NCI-H128 (cell line): ENCODE measurements around the gene ART1.

ENCODE experiments used
- DNase-seq: peaks from one replicate; lab custom pipeline; 2025; ENCODE audit not compliant: unreplicated experiment; lab: John Stamatoyannopoulos, UW

Gene ART1

GRCh38 chr11:3665336-3666022, 20.6 kb downstream of the ART1 start:
- no peak for DNase-seq

DNA sequence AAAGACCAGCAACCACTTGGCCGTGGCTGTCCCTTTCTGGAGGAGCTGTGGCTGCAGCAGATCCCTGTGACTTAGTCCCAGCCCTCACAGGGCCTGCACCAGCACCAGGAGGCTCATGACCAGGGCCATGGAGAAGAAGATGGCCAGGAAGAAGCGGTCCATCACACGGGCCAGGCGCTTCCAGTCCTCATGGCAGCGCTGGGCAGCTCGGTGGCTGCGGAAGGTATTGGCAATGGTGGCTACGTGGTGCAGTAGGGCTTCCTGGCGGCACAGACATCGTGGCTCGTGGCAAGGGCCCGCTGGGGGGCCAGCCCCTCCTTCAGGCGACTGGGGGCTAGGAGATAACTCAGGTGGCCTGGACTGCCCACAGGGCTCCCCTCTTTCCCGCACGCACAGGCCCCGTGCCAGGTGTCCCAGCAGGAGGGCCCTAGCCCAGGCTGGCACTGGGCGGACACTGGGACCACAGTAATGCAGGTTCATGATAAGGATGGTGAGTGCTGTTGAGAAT, 21.1 kb downstream of the ART1 start:
- no peak for DNase-seq

DNA sequence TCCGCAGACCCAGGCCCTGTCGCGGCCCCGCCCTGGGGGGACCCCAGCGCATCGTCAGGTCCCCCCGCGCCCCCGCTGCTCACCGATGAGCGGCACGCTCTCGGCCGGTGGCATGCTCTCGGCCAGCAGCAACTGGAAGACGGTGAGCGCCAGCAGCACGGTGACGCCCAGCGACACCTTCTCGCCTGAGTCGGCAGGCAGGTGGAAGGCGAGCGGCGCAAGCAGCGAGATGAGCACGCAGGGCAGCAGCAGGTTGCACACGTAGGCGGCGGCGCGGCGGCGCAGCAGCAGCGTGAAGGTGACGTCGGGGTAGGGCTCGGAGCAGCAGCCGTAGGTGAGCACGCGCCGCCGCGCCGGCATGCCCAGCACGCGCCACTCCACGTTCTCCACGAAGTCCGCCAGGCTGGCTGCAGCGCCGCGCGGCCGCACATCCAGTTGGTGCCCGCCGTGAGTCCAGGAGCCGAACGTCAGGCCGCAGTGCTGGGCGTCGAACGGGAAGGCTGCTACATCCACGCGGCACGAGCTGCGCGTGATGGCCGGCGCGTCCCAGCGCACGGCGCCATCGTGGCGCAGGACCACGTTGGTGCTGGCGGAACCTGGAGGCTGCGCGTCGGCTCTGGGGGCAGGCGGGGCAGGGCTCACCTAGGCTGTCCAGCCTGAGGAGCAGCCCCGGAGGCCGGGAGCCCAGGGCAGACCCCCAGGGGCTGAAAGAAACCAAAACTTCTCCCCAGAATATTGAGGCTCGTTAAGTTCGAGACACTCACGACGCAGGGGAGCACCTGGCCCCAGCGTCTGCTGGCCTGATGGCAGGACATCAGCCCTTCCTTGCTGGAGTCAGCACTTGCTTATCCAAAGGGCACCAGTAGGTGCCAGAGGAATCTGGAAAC, 22.5 kb downstream of the ART1 start:
- no peak for DNase-seq

DNA sequence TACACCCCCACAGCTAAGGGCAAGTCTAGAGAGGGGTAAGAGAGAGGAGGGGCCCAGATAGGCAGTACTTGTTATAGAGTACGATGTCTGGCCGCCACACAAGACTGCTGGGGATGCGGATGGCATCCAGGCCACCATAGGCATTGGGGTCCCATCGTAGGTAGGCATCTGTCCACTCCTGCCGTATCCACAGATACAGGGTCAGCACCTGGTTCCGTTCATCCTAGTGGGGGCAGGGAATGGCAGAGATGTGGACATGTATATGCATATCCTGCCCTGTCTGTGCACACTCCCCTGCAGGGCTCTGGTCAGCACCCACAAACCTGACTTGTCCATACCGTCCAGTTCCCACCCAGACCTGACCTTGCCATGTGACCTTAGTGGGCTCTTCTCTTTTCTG, 24.2 kb downstream of the ART1 start:
- no peak for DNase-seq

DNA sequence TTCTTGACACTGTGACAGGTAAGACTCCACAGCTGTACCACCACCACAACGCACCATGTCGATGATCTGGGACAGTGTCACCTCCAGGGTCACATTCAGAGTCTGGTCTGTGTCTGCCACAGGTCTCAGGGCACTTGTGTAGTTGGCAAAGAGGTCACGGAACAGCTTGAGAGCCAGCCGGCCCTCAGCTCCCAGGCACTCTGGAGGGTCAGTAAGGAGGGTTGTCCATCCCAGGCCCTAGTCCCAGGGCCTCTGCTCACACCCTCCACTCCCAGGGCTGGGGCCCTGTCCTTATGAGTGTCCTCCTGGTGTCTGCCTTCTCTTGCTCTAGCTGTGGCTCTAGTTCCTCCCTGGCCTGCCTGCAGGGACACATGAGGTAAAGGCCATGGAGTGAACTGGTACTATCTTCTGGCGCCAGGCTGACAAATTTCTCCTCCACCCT, 24.8 kb downstream of the ART1 start:
- DNase-seq, result no peak

DNA sequence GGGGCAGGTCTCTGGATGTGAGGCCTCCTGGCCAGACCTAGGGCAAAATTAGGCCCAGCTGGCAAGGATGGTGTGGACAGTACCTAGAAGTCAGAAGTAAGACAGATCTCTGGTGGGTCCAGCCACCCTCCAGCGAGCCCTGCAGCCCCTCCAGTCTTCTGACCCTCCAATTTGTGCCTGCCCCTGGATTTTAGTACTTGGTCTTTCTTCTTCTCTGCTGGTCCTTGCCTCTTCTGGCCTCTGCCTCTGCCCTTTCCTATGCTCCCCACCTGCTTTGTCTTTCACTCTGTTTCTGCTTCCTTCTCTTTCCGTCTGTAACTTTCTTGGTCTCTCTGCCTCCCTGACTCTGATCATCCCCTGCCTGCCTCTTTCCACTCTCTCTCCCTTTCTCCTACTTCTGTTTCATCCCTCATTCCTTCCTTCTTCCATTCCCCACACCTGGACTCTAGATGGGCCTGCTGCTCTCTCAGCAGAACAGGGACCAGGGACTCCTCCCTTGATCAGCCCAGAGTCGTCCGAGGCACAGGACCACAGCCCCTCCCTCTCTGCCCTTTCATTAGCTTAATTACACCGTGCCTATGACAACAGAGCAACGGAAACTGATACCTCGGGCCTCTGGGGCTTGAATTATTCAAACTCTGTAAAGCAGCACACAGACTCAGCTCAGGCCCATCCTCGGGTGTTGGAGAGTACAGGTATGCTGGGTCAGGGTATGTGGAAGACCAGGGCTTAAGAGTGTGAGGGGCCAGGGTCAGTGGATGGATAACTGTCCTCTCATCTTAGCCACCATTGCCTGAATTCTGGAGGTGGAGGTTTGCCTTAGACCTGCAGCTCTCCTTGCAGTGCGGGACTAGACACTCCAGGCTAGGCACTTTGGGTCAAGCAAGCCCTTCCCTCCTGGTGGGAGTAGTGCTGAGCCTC, 26.7 kb downstream of the ART1 start, which contains the start of gene CHRNA10:
TSS of gene CHRNA10 (minus strand) at position 51 of the 921 bp plus-strand sequence. CDS start 72 bp downstream, outside the sequence.
- no peak for DNase-seq

DNA sequence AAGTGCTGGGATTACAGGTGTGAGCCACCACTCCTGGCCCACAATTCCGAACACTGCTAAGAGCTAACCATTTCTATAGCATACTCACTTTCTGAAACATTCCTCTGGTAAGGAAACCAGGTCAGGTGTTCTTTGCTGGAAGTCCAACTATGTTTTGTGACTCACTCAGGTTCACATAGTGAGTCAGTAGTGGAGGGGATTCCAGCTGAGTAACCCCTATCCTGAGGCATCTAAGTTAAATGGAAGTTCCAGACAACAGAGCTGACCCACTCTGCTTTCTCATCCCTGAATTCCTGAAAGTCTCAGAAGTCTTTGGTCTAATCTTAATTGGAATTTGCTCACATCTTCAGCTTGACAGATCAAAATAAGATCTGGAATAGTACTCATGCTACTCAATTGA, 29.3 kb downstream of the ART1 start:
- DNase-seq, result no peak

- DNase-seq, result no peak
Observed at GRCh38 chr11:3675971-3676370, 31.0 kb downstream of the ART1 start.

GRCh38 chr11:3679077-3679476, 34.1 kb downstream of the ART1 start:
- DNase-seq, result no peak

DNA sequence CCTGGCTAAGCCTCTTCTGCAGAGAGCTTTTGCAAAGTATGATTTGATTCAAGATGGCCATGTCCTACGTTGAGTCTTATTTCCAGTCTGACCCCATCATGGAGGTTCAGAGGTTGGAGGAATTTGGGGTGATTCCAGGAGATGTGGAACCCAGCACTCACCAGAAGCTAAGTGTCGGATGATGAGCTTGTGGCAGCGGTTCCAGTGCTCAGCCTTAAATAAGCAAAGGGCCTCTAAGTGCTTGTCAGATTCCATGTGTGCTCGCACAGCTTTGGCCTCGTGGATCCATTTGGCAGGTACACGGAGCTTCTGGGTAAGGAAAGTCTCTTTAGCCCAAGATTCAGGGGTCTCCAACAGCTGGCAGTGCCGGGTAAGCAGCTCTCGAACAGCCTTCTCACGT, 38.1 kb downstream of the ART1 start:
- DNase-seq, result no peak

DNA sequence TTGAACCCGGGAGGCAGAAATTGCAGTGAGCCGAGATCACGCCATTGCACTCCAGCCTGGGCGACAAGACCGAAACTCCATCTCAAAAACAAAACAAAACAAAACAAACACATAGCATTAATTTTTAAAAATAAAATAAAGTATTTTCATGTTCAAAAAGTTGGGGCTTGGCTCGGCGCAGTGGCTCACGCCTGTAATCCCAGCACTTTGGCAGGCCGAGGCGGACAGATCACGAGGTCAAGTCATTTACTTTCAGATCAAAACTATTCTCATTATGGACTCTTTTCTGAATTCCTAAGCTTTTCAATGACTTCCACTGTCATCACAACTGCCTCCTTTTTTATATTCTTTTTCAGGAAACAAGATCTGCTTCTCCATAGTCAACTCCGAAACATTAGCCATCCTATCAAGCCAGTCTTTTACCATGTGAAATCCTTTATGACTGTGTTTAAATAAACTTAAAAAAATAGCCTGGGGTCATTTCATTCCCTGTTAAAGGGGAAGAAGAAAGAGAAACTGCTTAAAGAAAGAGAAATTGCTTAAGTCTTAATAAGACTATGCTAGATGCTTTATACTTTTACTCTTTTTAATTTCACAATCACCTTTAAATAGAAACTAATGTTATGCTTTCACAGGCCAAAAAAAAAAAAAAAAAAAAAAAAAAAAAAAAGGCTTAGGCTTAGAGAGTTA, 39.3 kb downstream of the ART1 start:
- DNase-seq, result no peak

DNA sequence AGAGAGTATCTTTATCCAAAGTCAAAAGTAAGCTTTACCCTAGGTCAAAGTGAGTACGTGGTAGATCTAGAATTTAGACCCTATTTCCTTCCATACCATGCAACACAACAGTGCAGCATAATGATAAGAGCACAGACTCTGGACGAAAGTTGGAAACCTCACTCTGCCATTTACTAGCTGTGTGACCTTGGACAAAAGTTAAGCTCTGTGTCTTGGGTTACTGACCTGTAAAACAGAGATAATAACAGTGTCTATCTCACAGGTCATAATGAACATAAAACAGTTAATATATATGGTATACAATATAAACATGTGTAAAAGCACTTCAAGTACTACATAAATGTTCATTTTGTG, 39.9 kb downstream of the ART1 start:
- no peak for DNase-seq

DNA sequence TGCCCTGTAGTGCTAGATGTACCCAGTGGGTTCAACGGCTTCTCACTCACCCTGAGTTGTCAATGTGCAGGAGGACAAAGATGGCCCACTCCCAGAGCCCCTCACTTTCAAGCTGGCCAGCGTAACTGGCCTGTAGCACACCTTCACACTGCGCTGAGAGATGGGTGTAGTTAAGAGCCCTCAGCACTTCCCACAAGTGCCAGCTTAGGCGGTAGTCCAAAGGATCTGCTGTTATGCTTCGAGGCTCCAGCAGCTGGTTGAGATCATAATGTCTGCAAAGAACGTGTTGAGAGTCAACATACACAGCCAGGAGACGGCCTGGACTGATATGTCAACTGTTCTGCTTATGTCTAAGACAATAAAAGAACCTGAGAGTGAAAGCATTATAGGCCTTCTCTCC, 41.0 kb downstream of the ART1 start:
- no peak for DNase-seq

- DNase-seq, result no peak
Observed at GRCh38 chr11:3686751-3687150, 41.8 kb downstream of the ART1 start.

DNA sequence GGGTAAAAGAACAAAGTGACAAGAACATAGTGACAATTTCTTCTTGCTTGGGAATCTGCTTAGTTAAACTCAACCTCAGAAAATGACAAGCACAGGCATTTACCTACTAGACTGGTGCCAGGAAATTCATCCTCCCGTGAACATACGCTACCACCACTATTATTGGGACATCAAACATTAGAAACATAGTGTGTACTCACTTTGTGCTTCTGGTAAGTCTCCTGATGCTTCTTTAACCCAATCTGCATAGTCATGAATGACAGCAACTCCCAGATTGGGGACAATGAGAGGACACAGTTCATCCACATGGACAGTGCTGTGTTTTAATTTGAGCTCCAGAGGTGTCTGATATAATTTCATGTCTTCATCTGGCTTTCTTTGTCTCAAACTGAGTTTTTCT, 55.5 kb downstream of the ART1 start:
- DNase-seq, result no peak

DNA sequence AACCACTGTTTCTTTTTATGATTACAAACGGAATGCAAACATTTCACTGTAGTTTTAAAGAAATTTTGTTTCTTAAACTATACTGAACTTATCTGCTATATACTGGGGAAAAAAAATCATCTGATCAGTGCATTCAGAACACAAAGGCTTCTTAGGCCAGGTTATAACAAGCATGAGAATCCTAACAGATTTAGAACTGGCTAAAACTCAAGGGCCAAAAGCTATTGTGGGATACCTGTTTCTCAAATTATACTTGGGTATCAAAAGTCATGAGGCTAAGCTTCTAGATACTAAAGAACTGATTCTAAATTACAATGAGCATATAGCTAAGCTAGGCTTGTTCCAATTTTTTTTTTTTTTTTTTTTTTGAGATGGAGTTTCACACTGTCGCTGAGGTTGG, 56.0 kb downstream of the ART1 start:
- DNase-seq, result no peak

DNA sequence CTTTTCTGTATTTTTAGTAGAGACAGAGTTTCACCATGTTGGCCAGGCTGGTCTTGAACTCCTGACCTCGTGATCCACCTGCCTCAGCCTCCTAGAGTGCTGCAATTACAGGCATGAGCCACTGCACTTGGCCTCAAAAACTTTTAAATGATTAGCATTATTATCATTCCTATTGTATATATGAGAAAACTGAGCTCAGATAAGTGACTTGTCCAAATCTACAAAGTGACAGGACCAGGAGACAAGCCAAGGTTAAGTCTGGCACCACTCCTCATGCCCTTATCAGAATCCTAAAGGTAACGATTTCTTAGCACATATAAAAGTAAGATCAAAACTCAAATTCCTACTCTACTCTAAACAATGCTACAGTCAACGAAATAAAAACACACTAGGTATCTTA, 58.5 kb downstream of the ART1 start:
- no peak for DNase-seq

- no peak for DNase-seq
Observed at GRCh38 chr11:3707176-3707575, 62.2 kb downstream of the ART1 start.

DNA sequence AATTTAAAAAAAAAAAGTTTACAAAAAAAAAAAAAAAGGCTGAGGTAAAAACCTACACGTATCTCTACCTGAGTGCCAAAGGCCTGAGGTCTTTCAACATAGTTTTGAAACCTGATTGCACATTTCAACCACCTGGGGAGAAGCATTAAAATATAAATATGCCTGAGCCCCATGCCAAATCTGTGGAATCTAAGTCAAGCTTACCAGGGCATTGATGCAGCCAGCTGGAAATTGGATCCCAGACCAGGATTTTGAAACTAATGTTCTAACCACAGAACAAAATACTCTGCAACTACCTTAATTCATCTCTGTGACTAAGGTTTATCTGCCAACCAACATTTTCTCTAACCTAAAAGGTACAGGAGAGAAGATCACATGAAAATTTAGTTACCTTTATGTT, 65.0 kb downstream of the ART1 start:
- DNase-seq, result no peak

- no peak for DNase-seq
Observed at GRCh38 chr11:3710485-3711259, 65.7 kb downstream of the ART1 start.
